Measurements from ENCODE around the gene SPNS3. TPM values are rescaled to one million over a fixed set of nuclear protein-coding genes. Genes with fewer than 3 reads are reported as not detected.

The SPNS3 gene
- total RNA-seq, 4 donors from 2014 or later = 1.7 TPM; not detected in 3

DNA sequence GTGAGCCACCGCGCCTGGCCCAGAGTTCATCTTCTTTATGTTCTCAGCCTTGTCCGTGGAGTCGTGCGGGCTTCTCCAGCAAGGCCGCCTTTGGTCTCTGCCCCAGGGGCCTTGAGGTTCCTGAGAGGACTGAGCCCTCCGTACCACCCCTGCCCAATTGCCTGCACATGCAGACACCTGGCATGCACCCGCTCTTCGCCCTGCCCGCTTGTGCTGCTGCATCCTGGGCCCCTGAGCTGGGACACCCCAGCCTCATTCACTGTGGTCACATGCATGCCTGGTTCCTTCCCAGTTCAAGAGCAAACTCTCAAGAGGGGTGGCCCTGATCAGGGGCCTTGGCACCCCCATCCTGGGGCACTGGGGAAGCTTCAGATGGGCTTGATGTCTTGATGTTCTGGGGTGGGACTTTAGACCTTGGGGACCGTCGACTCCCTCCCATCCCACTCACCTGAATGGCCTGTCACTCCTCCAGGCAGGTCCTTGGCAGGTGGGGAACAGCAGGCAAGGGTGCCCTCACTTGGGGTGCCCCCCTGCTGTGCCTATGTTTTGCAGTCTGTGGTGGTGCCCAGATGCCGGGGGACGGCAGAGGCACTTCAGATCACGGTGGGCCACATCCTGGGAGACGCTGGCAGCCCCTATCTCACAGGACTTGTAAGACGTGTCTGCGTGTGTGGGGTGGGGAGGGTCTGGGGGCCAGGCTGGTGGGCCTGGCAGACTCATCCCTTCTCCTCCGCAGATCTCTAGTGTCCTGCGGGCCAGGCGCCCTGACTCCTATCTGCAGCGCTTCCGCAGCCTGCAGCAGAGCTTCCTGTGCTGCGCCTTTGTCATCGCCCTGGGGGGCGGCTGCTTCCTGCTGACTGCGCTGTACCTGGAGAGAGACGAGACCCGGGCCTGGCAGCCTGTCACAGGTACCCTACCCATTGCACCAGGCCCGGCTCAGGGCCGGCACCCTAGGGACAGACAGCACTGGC lies 52.2 kb downstream of the SPNS3 start:
- TF ChIP-seq, protein P1, sequence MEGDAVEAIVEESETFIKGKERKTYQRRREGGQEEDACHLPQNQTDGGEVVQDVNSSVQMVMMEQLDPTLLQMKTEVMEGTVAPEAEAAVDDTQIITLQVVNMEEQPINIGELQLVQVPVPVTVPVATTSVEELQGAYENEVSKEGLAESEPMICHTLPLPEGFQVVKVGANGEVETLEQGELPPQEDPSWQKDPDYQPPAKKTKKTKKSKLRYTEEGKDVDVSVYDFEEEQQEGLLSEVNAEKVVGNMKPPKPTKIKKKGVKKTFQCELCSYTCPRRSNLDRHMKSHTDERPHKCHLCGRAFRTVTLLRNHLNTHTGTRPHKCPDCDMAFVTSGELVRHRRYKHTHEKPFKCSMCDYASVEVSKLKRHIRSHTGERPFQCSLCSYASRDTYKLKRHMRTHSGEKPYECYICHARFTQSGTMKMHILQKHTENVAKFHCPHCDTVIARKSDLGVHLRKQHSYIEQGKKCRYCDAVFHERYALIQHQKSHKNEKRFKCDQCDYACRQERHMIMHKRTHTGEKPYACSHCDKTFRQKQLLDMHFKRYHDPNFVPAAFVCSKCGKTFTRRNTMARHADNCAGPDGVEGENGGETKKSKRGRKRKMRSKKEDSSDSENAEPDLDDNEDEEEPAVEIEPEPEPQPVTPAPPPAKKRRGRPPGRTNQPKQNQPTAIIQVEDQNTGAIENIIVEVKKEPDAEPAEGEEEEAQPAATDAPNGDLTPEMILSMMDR (IDR thresholded peaks at IDR 0.05; ENCODE audit: low read depth) = no peak

DNA sequence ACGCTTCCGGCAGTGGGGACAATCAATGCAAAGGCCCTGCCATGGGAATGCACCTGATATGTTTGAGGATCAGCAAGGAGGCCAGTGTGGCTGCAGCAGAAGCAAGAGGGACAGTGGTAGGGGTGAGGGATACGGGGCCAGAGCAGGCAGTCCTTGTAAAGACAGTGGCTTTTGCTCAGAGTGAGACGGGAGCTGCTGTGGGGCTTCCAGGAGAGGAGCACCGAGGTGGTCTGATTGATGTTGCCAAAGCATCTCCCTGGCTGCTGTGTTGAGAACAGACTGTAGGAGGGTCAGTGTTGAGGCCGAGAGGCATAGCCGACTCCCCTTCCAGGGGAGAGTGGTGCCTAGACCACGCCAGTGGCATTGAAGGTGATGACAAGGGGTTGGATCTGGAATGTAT lies 53.6 kb downstream of the SPNS3 start:
- TF ChIP-seq, protein P1 (IDR thresholded peaks at IDR 0.05; ENCODE audit: low read depth) = no peak

DNA sequence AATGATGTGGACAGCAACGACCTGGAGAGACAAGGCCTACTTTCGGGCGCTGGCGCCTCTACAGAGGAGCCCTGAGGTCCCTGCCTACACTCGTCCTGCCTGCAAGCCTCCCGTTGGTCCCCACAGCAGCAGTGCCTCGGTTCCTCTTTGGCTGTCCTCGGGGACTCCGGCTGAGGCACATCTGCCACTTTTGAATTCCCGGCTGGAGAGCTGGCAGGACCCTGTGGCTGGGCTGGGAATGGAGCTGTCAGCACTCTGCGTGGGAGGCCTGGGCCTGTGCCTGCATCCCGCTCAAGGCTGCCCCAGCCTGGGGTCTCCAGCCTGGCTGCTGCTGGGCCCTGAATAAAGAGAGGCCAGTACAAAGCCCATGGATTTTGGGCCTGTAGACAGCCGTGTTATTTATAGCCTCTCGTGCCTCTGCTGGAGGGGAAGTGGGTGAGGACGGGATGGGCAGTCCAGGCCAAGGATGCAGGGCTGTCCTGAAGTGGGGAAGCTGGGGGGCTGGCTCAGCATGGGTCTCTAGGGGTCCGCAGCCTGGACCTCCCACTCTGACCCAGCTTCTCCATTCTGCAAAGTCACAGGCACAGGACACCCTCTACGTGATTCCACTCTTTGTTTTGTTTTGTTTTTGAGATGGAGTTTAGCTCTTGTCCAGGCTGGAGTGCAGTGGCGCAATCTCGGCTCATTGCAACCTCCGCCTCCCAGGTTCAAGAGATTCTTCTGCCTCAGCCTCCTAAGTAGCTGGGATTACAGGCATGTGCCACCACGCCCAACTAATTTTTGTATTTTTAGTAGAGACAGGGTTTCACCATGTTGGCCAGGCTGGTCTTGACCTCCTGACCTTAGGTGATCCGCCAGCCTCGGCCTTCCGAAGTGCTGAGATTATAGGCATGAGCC lies 54.3 kb downstream of the SPNS3 start:
- TF ChIP-seq, protein P1 (IDR thresholded peaks at IDR 0.05; ENCODE audit: low read depth) = no peak

DNA sequence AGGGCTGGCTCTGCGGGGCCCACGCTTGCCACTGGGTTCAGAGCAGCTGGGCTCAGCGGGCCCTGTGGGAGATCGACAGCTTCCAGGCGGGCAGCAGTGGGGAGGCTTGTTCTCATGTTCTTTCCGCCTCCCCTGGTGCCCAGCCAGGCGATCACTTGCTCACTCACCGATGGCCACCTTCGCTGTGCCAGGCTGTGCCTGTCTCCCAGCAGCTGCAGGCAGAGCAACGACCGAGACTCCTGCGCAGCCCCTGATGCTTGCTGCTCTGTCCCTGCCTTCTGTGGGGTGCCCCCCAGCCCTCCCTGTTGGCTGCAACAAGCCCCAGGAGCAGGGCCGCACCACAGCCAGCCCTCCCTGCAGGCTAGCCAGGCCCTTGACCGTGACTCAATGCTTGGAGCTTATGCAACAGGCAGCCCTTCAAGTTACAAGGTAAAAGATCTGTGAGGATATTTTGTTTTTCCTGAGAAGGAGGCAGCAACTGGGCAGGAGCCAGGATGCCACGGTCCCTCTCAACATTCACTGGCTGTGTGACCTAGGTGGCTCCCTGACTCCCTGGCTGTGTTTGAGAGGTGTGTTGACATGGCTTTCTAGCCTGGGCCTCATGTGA lies 55.4 kb downstream of the SPNS3 start:
- TF ChIP-seq, protein P1 (IDR thresholded peaks at IDR 0.05; ENCODE audit: low read depth) = no peak

DNA sequence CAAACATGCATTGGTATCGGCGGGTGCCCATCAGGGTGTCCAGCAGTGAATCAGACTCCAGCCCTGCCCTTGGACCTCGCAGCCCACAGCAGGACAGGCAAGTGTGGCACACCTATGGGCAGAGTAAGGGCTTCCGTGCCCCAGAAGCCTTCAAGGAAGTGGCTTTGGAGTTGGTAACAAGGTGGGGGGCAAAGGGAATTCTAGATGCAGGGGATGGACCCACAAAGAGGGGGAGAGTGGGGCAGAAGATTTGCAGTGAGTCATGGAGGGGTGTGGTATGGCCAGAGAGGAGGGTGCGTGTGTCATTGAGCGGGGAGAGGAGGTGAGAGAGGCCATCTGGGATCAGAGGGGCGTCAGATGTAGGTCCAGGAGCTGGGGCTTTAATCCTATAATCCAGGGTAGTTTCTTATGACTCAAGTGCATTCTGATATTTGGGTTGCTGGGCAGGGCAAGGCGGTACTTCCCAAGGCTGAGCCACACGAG lies 56.4 kb downstream of the SPNS3 start:
- TF ChIP-seq, protein P1 (IDR thresholded peaks at IDR 0.05; ENCODE audit: low read depth) = no peak

DNA sequence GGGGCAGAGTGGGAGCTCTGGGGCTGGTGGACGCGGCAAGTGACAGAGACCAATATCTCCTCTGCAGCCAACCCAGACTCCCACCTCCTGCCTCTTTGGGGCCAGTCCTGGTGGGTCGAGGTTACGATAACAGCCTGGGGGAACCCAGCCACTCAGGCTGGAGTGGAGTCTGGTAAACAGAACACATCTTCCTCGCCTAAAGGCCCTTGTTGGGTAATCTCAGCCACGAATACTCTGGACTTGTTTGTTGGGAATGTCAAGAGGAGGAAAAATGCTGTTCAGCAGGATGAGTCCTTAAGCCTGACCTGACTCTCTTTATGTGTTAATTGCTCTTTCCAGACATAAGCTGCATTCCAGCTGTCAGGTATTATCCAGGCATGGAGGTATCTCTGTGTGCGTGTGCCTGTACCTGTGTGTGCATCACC lies 56.9 kb downstream of the SPNS3 start:
- TF ChIP-seq, protein P1 (IDR thresholded peaks at IDR 0.05; ENCODE audit: low read depth) = no peak
